HEK293 (cell line): ENCODE measurements around the gene ANKRD33.

ENCODE experiments used
- CTCF ChIA-PET: fragments of 350-600 bp; formaldehyde crosslinking; extraction: SDS; loops from one replicate; lab custom pipeline; 2021; ENCODE audit warnings: antibody characterized with exemption; lab: Yijun Ruan, JAX
- POLR2A ChIA-PET: fragments of 300-600 bp; formaldehyde crosslinking; extraction: SDS; loops from one replicate; lab custom pipeline; 2020; ENCODE audit warnings: antibody characterized with exemption, inconsistent platforms; lab: Yijun Ruan, JAX
- H3K27ac ChIP-seq: fragments of 200-500 bp; sonication (Bioruptor generic); 2 replicates; pipeline ENCODE4 v1.5.1; 2014; ENCODE audit warnings: low read depth, low read length, control low read depth, inconsistent platforms; ENCODE audit errors: extremely low read depth
- H3K36me3 ChIP-seq, 2 experiments: fragments of 200-500 bp in 1 of 2; sonication (Bioruptor generic) in 1 of 2; 1 replicate in 1 of 2; 2 replicates in 1 of 2; pipeline ENCODE4 v1.5.1; 2014 to 2017; ENCODE audit warnings: inconsistent platforms in 2 of 2, low read length in 2 of 2; ENCODE audit not compliant: control insufficient read depth in 2 of 2, insufficient read depth in 1 of 2
- H3K4me1 ChIP-seq: fragments of 200-500 bp; sonication (Bioruptor generic); 2 replicates; pipeline ENCODE4 v1.5.1; 2014; ENCODE audit warnings: mild to moderate bottlenecking, low read length, inconsistent platforms; ENCODE audit not compliant: control insufficient read depth, insufficient read depth
- H3K4me3 ChIP-seq: 2 replicates; pipeline ENCODE4 v1.5.1; 2011; ENCODE audit warnings: low read depth, mild to moderate bottlenecking, control low read depth, low read length, moderate library complexity
- H3K9me3 ChIP-seq: fragments of 200-500 bp; sonication (Bioruptor generic); 2 replicates; pipeline ENCODE4 v1.5.1; 2014; ENCODE audit warnings: low read depth, low read length, inconsistent platforms; ENCODE audit not compliant: control insufficient read depth, insufficient read depth
- CTCF ChIP-seq: fragments of 450-650 bp; formaldehyde crosslinking; IDR thresholded peaks from 2 replicates; pipeline ENCODE4 v1.5.1; 2016; ENCODE audit warnings: missing biosample characterization, missing genetic modification characterization
- FEZF1 ChIP-seq: fragments of 450-650 bp; formaldehyde crosslinking; IDR thresholded peaks from 2 replicates; pipeline ENCODE4 v1.5.1; 2016; ENCODE audit warnings: missing biosample characterization, missing genetic modification characterization
- GLIS2 ChIP-seq: fragments of 450-650 bp; formaldehyde crosslinking; IDR thresholded peaks from 2 replicates; pipeline ENCODE4 v1.5.1; 2016; ENCODE audit warnings: missing biosample characterization, missing genetic modification characterization
- HOXA7 ChIP-seq: sonication (generic); formaldehyde crosslinking; IDR thresholded peaks from 2 replicates; pipeline ENCODE4 v1.8.1; 2022; ENCODE audit warnings: missing genetic modification reagents, borderline replicate concordance
- KLF1 ChIP-seq: fragments of 450-650 bp; formaldehyde crosslinking; IDR thresholded peaks from 2 replicates; pipeline ENCODE4 v1.5.1; 2016; ENCODE audit warnings: missing biosample characterization, missing genetic modification characterization
- MYNN ChIP-seq: fragments of 450-650 bp; formaldehyde crosslinking; IDR thresholded peaks from 2 replicates; pipeline ENCODE4 v1.5.1; 2016; ENCODE audit warnings: missing biosample characterization, missing genetic modification characterization, borderline replicate concordance
- PRDM2 ChIP-seq: fragments of 450-650 bp; formaldehyde crosslinking; IDR thresholded peaks from 2 replicates; pipeline ENCODE4 v1.5.1; 2016; ENCODE audit warnings: missing biosample characterization, missing genetic modification characterization, borderline replicate concordance
- SCRT2 ChIP-seq: fragments of 450-650 bp; formaldehyde crosslinking; IDR thresholded peaks from 2 replicates; pipeline ENCODE4 v1.5.1; 2016; ENCODE audit warnings: missing biosample characterization, missing genetic modification characterization
- ZNF148 ChIP-seq: fragments of 450-650 bp; formaldehyde crosslinking; IDR thresholded peaks from 2 replicates; pipeline ENCODE4 v1.5.0; 2017; ENCODE audit warnings: missing biosample characterization, missing genetic modification characterization, borderline replicate concordance
- ZNF214 ChIP-seq: fragments of 450-650 bp; formaldehyde crosslinking; IDR thresholded peaks from 2 replicates; pipeline ENCODE4 v1.5.1; 2017; ENCODE audit warnings: missing biosample characterization, mild to moderate bottlenecking, missing genetic modification characterization, borderline replicate concordance
- ZNF221 ChIP-seq: fragments of 450-650 bp; formaldehyde crosslinking; IDR thresholded peaks from 2 replicates; pipeline ENCODE4 v1.5.1; 2017; ENCODE audit warnings: missing biosample characterization, missing genetic modification characterization, borderline replicate concordance
- ZNF280C ChIP-seq: fragments of 450-650 bp; formaldehyde crosslinking; IDR thresholded peaks from 2 replicates; pipeline ENCODE4 v1.5.1; 2016; ENCODE audit warnings: missing biosample characterization, missing genetic modification characterization
- ZNF311 ChIP-seq: fragments of 450-650 bp; formaldehyde crosslinking; IDR thresholded peaks from 2 replicates; pipeline ENCODE4 v1.5.1; 2017; ENCODE audit warnings: missing biosample characterization, missing genetic modification characterization, borderline replicate concordance
- ZNF324 ChIP-seq: fragments of 450-650 bp; formaldehyde crosslinking; IDR thresholded peaks from 2 replicates; pipeline ENCODE4 v1.5.1; 2016; ENCODE audit warnings: missing biosample characterization, missing genetic modification characterization
- ZNF354C ChIP-seq: fragments of 450-650 bp; formaldehyde crosslinking; IDR thresholded peaks from 2 replicates; pipeline ENCODE4 v1.5.1; 2016; ENCODE audit warnings: missing biosample characterization, missing genetic modification characterization, low read depth, borderline replicate concordance
- ZNF366 ChIP-seq: fragments of 450-650 bp; formaldehyde crosslinking; conservative IDR thresholded peaks from 2 replicates; pipeline ENCODE4 v1.5.1; 2016; ENCODE audit warnings: missing biosample characterization, missing genetic modification characterization
- ZNF473 ChIP-seq: fragments of 450-650 bp; formaldehyde crosslinking; IDR thresholded peaks from 2 replicates; pipeline ENCODE4 v1.5.1; 2017; ENCODE audit warnings: missing biosample characterization, missing genetic modification characterization
- ZNF510 ChIP-seq: fragments of 450-650 bp; formaldehyde crosslinking; IDR thresholded peaks from 2 replicates; pipeline ENCODE4 v1.5.1; 2018; ENCODE audit warnings: mild to moderate bottlenecking, missing genetic modification characterization, missing biosample characterization; ENCODE audit not compliant: insufficient replicate concordance
- ZNF621 ChIP-seq: fragments of 450-650 bp; formaldehyde crosslinking; IDR thresholded peaks from 2 replicates; pipeline ENCODE4 v1.5.1; 2017; ENCODE audit warnings: missing biosample characterization, missing genetic modification characterization
- ZNF677 ChIP-seq: fragments of 450-650 bp; IDR thresholded peaks from 2 replicates; pipeline ENCODE4 v1.5.0; 2018; ENCODE audit warnings: missing biosample characterization, mild to moderate bottlenecking, missing genetic modification characterization, moderate library complexity
- ZNF830 ChIP-seq: fragments of 450-650 bp; IDR thresholded peaks from 2 replicates; pipeline ENCODE4 v1.5.0; 2018; ENCODE audit warnings: missing biosample characterization, missing genetic modification characterization, low read depth, mild to moderate bottlenecking, moderate library complexity

The ANKRD33 gene

DNA sequence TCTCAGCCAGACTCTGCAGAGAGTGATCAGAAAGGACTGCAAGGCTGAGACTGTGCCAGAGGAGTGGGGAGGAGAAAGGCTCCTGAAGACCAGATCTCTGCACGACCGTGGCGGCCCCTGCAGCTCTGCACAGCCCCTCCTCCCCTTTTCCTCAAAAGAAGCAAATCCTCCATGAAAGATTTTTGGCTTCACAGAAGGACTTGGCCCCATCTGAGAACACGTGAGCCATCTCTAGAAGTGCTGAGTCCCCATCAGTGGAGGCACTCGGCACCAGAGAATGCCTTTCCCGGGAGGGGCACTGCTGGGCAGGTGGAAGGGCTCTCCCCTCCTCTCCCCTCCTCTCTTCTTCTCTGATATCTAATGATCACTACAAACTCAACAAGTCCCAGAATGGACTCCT lies 46.2 kb upstream of the ANKRD33 start:
- CTCF ChIA-PET = interaction anchor here (0.9 to 1.6 kb wide), 4 partner anchors 10 to 130 kb away, joined by 4 to 6 read pairs (median 5); no protein-coding TSS in a partner anchor
- POLR2A ChIA-PET = no interaction called here
- TF ChIP-seq SCRT2 (tag by site-specific recombination) = no peak
- no peak for TF ChIP-seq ZNF354C (tag by site-specific recombination)
- no peak for TF ChIP-seq MYNN
- TF ChIP-seq ZNF311 (tag by site-specific recombination) = no peak
- no peak for TF ChIP-seq ZNF280C
- no peak for TF ChIP-seq KLF1
- TF ChIP-seq PRDM2 (tag by site-specific recombination) = no peak
- TF ChIP-seq GLIS2 = no peak
- TF ChIP-seq CTCF (tag by site-specific recombination) = no peak
- TF ChIP-seq HOXA7 (CRISPR knock-in tag) = no peak
- TF ChIP-seq ZNF324 (tag by site-specific recombination) = no peak
- no peak for TF ChIP-seq ZNF148 (tag by site-specific recombination)
- no peak for TF ChIP-seq FEZF1
- no peak overlapping the region for H3K4me3 ChIP-seq
- no peak overlapping the region for H3K27ac ChIP-seq
- peaks cover 6% of the 10 kb centered on the region; the same call in 1 of the 2 replicates for H3K4me1 ChIP-seq
- H3K9me3 ChIP-seq = no peaks in the 10 kb centered on the region
- H3K36me3 ChIP-seq = no peaks in the 10 kb centered on the region

GRCh38 chr12:51844854-51845253 lies 43.0 kb upstream of the ANKRD33 start:
- ChIA-PET CTCF (no interaction called here), POLR2A (no interaction called here)
- H3K4me3 ChIP-seq = no peak overlapping the region
- H3K4me1 ChIP-seq = peaks cover 3% of the 10 kb centered on the region; the same call in 1 of the 2 replicates
- H3K9me3 ChIP-seq = no peaks in the 10 kb centered on the region
- H3K27ac ChIP-seq = no peak overlapping the region
- no peaks in the 10 kb centered on the region for H3K36me3 ChIP-seq
- TF ChIP-seq ZNF510 = no peak
- no peak for TF ChIP-seq ZNF366 (tag by site-specific recombination)
- no peak for TF ChIP-seq ZNF830 (tag by site-specific recombination)
- TF ChIP-seq ZNF280C = no peak
- TF ChIP-seq ZNF621 = no peak
- TF ChIP-seq ZNF221 (tag by site-specific recombination) = no peak
- TF ChIP-seq ZNF214 = no peak
- no peak for TF ChIP-seq ZNF473
- no peak for TF ChIP-seq ZNF677 (tag by site-specific recombination)
